ENCODE results near the gene KLC1.
"Not testable (repeated sequence)": the region's sequence is repeated elsewhere in the genome, so short reads cannot be mapped to it uniquely, and the experiment has no call there.

The KLC1 gene

DNA sequence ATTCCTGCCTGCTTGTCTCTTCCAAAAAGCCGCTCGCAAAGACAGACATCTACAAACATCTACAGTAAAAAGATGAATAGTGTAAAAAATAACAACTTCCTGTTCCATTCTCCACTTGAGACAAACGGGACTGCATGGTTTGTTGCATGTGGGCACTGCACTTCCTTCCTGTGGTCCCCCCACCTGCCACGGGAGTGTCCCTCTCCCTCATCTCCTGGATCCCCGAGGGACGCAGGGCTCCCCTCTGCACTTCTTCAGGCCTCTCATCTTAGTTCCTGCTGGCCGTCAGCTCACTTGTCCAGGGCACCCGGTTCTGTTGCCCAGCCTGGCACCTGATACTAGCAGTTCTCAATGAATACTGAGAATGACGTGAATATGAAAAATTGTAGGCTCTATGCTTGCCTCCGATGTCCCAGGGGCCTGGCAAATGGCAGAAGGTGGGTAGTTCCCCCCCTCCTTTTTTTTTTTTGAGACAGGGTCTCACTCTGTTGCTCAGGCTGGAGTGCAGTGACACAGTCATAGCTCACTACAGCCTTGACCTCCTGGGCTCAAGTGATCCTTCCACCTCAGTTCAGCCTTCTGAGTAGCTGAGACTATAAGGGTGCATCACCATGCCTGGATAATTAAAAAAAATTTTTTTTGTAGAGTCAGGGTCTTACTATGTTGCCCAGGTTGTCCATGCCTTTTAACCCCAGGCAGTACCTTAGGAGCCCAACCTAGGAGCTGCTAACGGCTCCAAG lies 3.5 kb upstream of the KLC1 start:
- in situ Hi-C loops (cut with MboI; ENCODE audit: low sequenced_read_pairs): no loop called here

- in situ Hi-C loops (cut with MboI; ENCODE audit: low sequenced_read_pairs): no loop called here
Measured at GRCh38 chr14:103626146-103626850, 2.7 kb upstream of the KLC1 start.

- in situ Hi-C loops (cut with MboI; ENCODE audit: low sequenced_read_pairs): no loop called here
Measured at GRCh38 chr14:103627073-103628025, 1.7 kb upstream of the KLC1 start.

GRCh38 chr14:103628221-103628683 lies 759 bp upstream of the KLC1 start:
- in situ Hi-C loops (cut with MboI; ENCODE audit: low sequenced_read_pairs): no loop called here

- in situ Hi-C loops (cut with MboI; ENCODE audit: low sequenced_read_pairs): no loop called here
Measured at GRCh38 chr14:103629503-103630121, 601 bp downstream of the KLC1 start.

GRCh38 chr14:103630364-103631108 lies 1.5 kb downstream of the KLC1 start:
- in situ Hi-C loops (cut with MboI; ENCODE audit: low sequenced_read_pairs): no loop called here

DNA sequence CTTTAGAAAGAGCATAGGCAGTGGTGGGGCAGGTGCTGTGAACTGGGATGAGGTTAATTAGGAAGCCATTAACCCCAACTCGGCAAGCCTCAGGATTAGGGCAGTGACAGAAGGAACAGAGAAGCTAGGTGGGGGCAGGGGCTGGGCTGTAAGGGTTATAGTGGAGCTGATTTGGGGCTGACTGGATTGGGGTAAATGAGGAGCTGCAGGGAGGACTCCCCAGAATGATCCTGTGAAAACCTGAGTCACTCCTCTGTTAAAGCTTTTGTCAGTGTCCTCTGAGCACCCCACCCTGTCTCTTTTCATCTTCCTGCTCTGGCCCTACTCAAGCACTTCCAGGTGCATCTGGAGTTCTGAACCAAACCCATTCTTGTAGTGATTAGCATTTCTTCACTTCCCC lies 4.4 kb downstream of the KLC1 start:
- in situ Hi-C loops (cut with MboI; ENCODE audit: low sequenced_read_pairs): no loop called here

- in situ Hi-C loops (cut with MboI; ENCODE audit: low sequenced_read_pairs): no loop called here
Measured at GRCh38 chr14:103634156-103634555, 5.1 kb downstream of the KLC1 start.

DNA sequence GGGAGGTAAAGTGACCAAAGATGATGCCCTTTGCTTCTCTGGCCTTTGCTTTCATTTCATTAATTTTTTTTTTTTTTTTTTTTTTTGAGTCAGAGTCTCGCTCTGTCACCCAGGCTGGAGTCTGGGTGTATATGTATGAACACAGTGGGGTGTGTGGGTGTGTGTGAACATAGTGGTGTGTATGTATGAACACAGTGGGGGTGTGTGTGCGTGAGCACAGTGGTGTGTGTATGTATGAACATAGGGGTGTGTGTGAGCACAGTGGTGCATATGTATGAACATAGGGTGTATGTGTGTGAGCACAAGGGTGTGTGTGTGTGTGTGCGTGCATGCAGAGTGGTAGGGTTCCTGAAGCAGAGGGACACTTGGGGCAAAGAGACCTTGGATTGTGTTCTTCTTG lies 9.6 kb downstream of the KLC1 start:
- in situ Hi-C loops (cut with MboI; ENCODE audit: low sequenced_read_pairs): no loop called here

- in situ Hi-C loops (cut with MboI; ENCODE audit: low sequenced_read_pairs): no loop called here
Measured at GRCh38 chr14:103641161-103641560, 12.2 kb downstream of the KLC1 start.

DNA sequence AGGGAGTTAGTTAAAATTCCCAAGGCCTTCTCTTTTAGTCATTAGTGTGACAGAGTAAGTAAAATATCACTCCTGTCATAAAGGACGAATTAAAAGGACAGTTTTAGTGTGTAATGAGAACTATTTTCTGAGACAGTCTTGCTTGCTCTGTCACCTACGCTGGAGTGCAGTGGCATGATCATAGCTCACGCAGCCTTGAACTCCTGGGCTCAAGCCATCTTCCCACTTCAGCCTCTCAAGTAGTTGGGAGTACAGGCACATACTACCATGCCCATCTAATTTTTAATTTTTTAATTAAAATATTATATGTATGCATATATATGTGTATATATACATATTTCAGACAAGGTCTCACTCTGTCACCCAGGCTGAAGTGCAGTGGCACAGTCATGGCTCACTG lies 17.2 kb downstream of the KLC1 start:
- in situ Hi-C loops (cut with MboI; ENCODE audit: low sequenced_read_pairs): no loop called here

DNA sequence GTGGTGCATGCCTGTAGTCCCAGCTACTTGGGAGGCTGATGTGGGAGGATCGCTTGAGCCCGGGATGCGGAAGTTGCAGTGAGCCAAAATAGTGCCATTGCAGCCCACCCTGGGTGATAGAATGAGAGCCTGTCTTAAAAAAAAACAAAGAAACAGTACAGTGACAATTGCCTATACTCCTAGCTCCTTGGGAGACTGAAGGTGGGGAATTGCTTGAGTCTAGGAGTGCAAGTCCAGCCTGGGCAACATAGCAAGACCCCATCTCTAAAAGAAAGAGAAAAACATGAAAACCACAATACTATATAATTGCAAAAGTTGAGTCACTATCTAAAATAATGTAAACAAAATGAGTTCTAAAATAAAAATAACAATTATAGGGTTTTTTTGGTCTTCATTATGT lies 20.0 kb downstream of the KLC1 start:
- in situ Hi-C loops (cut with MboI; ENCODE audit: low sequenced_read_pairs): no loop called here

- in situ Hi-C loops (cut with MboI; ENCODE audit: low sequenced_read_pairs): no loop called here
Measured at GRCh38 chr14:103650213-103650612, 21.2 kb downstream of the KLC1 start.

GRCh38 chr14:103651585-103651984 lies 22.6 kb downstream of the KLC1 start:
- in situ Hi-C loops (cut with MboI; ENCODE audit: low sequenced_read_pairs): no loop called here

DNA sequence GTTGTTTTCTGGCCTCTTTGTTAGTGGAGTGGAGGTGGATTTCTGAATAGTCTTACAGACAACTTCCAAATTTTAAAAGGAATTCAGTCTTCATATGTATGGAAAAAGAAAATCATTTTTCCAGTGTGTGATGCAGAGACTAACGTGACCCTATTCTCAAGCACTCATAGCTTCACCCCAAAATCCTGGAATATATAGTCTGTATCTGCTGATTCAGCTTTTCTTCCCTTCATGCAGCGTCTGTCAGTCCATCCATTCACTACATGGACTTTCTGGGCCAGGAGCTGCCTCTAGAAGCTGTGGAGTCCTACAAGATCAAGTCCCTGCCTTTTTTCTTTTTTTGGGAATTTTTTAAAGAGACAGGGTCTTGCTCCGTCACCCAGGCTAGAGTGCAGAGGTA lies 23.8 kb downstream of the KLC1 start:
- in situ Hi-C loops (cut with MboI; ENCODE audit: low sequenced_read_pairs): no loop called here

- in situ Hi-C loops (cut with MboI; ENCODE audit: low sequenced_read_pairs): not testable (repeated sequence)
Measured at GRCh38 chr14:103653336-103653735, 24.3 kb downstream of the KLC1 start.

- in situ Hi-C loops (cut with MboI; ENCODE audit: low sequenced_read_pairs): no loop called here
Measured at GRCh38 chr14:103653805-103654204, 24.8 kb downstream of the KLC1 start.

DNA sequence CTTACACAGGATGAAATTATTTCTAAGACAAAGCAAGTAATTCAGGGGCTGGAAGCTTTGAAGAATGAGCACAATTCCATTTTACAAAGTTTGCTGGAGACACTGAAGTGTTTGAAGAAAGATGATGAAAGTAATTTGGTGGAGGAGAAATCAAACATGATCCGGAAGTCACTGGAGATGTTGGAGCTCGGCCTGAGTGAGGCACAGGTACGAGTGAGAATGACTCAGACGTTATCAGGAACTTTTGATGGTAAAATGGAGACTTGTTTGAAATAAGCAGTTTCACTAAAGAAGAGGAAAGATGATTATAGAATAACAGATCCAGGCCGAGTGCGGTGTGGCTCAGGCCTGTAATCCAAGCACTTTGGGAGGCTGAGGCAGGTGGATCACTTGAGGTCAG lies 25.6 kb downstream of the KLC1 start:
- in situ Hi-C loops (cut with MboI; ENCODE audit: low sequenced_read_pairs): no loop called here

- in situ Hi-C loops (cut with MboI; ENCODE audit: low sequenced_read_pairs): no loop called here
Measured at GRCh38 chr14:103656031-103656755, 27.2 kb downstream of the KLC1 start.

GRCh38 chr14:103656756-103657133 lies 27.7 kb downstream of the KLC1 start:
- in situ Hi-C loops (cut with MboI; ENCODE audit: low sequenced_read_pairs): no loop called here

All from hTERT RPE-1 (cell line).